Measurements from ENCODE around the gene PIK3C3.

DNA sequence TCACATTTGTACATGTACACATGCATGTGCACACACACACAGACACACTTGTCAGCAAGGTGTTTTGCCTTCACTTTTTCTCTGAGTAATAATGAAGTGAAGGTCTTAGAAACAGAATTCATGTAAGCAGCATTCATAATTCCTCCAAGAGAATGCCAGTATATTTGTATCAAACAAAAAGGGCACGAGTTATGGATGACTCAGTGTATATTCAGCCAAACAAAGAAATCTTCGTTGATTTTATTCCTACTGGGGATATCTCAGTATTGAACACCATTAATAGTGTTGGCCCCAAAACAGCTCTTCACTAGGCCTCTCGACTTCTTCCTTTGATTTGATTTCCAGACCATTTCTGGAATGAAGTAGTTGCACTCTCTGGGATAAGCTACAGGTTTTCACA lies 125.3 kb downstream of the PIK3C3 start:
- TF ChIP-seq, protein P1, sequence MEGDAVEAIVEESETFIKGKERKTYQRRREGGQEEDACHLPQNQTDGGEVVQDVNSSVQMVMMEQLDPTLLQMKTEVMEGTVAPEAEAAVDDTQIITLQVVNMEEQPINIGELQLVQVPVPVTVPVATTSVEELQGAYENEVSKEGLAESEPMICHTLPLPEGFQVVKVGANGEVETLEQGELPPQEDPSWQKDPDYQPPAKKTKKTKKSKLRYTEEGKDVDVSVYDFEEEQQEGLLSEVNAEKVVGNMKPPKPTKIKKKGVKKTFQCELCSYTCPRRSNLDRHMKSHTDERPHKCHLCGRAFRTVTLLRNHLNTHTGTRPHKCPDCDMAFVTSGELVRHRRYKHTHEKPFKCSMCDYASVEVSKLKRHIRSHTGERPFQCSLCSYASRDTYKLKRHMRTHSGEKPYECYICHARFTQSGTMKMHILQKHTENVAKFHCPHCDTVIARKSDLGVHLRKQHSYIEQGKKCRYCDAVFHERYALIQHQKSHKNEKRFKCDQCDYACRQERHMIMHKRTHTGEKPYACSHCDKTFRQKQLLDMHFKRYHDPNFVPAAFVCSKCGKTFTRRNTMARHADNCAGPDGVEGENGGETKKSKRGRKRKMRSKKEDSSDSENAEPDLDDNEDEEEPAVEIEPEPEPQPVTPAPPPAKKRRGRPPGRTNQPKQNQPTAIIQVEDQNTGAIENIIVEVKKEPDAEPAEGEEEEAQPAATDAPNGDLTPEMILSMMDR (IDR thresholded peaks at IDR 0.05; ENCODE audit: low read length), result no peak
- no peak for TF ChIP-seq EZH2 (IDR thresholded peaks at IDR 0.05; ENCODE audit: borderline replicate concordance, low read length)
